Astrocyte (in vitro differentiated cells and primary cell): ENCODE results near the gene CCNK.

ENCODE experiments used
- EZH2 ChIP-seq: IDR thresholded peaks from 2 replicates; pipeline ENCODE4 v1.6.1; 2012; ENCODE audit warnings: mild to moderate bottlenecking, low read length, inconsistent platforms; ENCODE audit not compliant: insufficient read depth
- TF ChIP-seq, protein P1 (sequence below): IDR thresholded peaks from 2 replicates; pipeline ENCODE4 v1.5.1; 2011; ENCODE audit warnings: low read depth, mild to moderate bottlenecking, inconsistent platforms, low read length, moderate library complexity; ENCODE audit not compliant: insufficient read depth

DNA sequence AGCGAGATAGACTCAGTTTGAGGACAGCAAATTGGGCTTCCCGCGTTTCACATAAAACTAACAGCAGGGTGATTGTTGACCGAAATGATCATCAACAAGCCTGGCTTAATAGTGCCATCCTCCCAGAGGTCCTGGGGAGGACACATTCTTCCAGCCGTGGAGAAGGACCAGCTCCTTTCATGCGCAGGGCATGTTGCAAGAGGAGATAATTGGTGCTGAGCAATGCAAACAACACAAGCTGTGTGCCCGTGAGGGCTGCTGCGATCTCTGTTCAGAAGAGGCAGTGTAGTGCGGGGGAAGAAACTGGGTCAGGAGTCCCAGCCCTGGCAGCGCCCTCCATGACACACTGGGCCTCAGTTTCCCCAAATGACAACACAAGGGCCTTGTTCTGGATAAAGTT, 68.5 kb downstream of the CCNK start:
- TF ChIP-seq, protein P1, sequence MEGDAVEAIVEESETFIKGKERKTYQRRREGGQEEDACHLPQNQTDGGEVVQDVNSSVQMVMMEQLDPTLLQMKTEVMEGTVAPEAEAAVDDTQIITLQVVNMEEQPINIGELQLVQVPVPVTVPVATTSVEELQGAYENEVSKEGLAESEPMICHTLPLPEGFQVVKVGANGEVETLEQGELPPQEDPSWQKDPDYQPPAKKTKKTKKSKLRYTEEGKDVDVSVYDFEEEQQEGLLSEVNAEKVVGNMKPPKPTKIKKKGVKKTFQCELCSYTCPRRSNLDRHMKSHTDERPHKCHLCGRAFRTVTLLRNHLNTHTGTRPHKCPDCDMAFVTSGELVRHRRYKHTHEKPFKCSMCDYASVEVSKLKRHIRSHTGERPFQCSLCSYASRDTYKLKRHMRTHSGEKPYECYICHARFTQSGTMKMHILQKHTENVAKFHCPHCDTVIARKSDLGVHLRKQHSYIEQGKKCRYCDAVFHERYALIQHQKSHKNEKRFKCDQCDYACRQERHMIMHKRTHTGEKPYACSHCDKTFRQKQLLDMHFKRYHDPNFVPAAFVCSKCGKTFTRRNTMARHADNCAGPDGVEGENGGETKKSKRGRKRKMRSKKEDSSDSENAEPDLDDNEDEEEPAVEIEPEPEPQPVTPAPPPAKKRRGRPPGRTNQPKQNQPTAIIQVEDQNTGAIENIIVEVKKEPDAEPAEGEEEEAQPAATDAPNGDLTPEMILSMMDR: no peak
- no peak for TF ChIP-seq EZH2
